Measurements from ENCODE around the gene SYTL1.

The SYTL1 gene

DNA sequence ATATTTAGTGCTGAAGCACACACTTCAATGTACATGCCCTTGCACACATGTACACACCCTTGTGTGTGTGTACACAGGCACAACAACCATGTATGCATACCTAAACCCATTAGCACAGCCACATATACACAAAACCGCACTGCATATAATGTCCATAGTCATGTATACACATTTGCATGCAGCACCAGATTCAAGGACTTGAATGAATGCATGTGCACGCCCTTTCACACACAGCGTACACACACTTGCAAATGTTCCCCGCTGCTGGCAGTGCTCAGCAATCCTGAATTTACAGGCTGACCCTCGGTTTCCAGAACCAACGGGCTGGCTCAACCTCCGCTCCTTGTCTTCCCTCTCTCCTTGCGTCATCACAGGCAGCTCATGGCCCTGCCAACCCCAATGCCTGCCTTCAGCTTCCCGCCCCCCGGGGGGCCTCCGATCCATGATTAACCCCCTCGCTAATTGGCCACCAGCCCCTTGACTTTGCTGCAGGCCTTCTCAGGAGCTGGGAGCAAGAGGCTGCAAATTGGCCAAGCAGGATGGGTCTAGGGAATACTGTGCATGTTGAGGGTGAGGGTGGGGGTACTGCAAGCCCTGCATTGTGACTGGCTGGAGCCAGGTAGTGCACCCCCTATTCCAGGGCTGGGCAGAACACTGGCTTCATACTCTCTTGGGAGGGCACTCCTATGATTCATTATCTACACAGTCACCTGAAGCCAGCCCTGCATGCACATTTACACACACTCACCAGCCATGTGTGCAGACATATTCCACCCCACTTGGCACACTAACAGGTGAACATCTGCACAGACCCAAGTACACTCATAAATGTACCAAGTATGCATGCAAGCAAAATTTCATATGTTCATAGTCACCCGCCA, 58.5 kb downstream of the SYTL1 start:
- H3K9ac ChIP-seq (ENCODE audit: low read length), result no peak overlapping the region
- H3K4me1 ChIP-seq (ENCODE audit: control insufficient read depth, insufficient read depth, low read length), result peaks cover 61% of the 10 kb centered on the region
- no peak overlapping the region for H3K27ac ChIP-seq (ENCODE audit: low read depth, low read length)
- no peaks in the 10 kb centered on the region for H3K36me3 ChIP-seq (ENCODE audit: control insufficient read depth, insufficient read depth, low read length)
- H3K4me3 ChIP-seq (ENCODE audit: low read depth, low read length), result no peak overlapping the region
- no peaks in the 10 kb centered on the region for H3K9me3 ChIP-seq (ENCODE audit: control insufficient read depth, insufficient read depth, low read depth, low read length)
- no peaks in the 10 kb centered on the region for H3K27me3 ChIP-seq (ENCODE audit: control insufficient read depth, insufficient read depth, low read length)

- Histone ChIP-seq H3K27me3 (ENCODE audit: control insufficient read depth, insufficient read depth, low read length) (no peaks in the 10 kb centered on the region), H3K9ac (ENCODE audit: low read length) (no peak overlapping the region), H3K36me3 (ENCODE audit: control insufficient read depth, insufficient read depth, low read length) (no peaks in the 10 kb centered on the region), H3K4me3 (ENCODE audit: low read depth, low read length) (no peak overlapping the region), H3K9me3 (ENCODE audit: control insufficient read depth, insufficient read depth, low read depth, low read length) (no peaks in the 10 kb centered on the region), H3K27ac (ENCODE audit: low read depth, low read length) (no peak overlapping the region), H3K4me1 (ENCODE audit: control insufficient read depth, insufficient read depth, low read length) (peaks cover 65% of the 10 kb centered on the region)
Measured at GRCh38 chr1:27400963-27401341, 59.1 kb downstream of the SYTL1 start.

- Histone ChIP-seq H3K27me3 (ENCODE audit: control insufficient read depth, insufficient read depth, low read length) (no peaks in the 10 kb centered on the region), H3K9me3 (ENCODE audit: control insufficient read depth, insufficient read depth, low read depth, low read length) (no peaks in the 10 kb centered on the region), H3K9ac (ENCODE audit: low read length) (no peak overlapping the region), H3K4me3 (ENCODE audit: low read depth, low read length) (no peak overlapping the region), H3K36me3 (ENCODE audit: control insufficient read depth, insufficient read depth, low read length) (peaks cover 7% of the 10 kb centered on the region), H3K4me1 (ENCODE audit: control insufficient read depth, insufficient read depth, low read length) (peaks cover 67% of the 10 kb centered on the region), H3K27ac (ENCODE audit: low read depth, low read length) (no peak overlapping the region)
Measured at GRCh38 chr1:27402349-27402754, 60.5 kb downstream of the SYTL1 start.

DNA sequence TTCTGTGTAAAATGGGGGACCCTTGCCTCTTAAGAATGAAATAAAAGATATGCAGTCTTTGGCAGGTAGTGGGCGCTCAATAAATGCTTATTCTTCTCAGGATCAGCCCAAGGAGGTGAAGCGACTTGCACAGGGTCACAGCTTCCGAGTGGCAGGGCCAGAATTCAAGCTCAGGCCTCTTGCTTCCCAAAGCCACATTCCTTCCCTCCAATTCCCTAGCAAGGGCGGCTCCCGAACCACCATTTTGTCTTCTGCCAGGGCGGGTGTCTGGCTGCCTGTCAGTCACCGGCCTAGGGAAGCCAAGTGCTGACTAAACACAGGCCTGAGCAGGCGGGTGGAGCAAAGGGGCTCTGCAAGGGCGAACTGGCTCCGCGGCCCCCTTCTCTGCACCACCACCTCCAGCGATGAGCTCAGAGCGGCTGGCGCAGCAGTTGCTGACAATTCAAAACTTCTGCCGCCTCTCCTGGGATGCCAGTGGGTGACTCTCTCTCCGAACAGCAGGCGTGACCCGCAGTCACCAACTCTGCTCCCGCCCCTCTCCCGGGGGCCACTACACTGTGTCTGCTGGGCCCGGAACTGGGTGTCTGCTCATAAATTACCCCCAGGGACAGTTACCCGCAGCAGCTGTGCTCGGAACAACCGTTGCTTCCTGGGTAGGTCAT, 61.4 kb downstream of the SYTL1 start:
- peaks cover 60% of the 10 kb centered on the region for H3K4me1 ChIP-seq (ENCODE audit: control insufficient read depth, insufficient read depth, low read length)
- no peak overlapping the region for H3K9ac ChIP-seq (ENCODE audit: low read length)
- H3K36me3 ChIP-seq (ENCODE audit: control insufficient read depth, insufficient read depth, low read length), result peaks cover 15% of the 10 kb centered on the region
- H3K4me3 ChIP-seq (ENCODE audit: low read depth, low read length), result no peak overlapping the region
- no peaks in the 10 kb centered on the region for H3K9me3 ChIP-seq (ENCODE audit: control insufficient read depth, insufficient read depth, low read depth, low read length)
- 0 out of 2 replicates have a peak overlapping the region, but pooled peaks have one; percentile 30 for H3K27ac ChIP-seq (ENCODE audit: low read depth, low read length)
- H3K27me3 ChIP-seq (ENCODE audit: control insufficient read depth, insufficient read depth, low read length), result no peaks in the 10 kb centered on the region

Measured in HUES6 (cell line).